Mucosa of stomach (tissue), 1 donor: ENCODE results near the gene IGSF9.

Experiments used
- H3K27me3 ChIP-seq: one replicate; pipeline ENCODE4 v1.7.0; 2013; ENCODE audit warnings: mild to moderate bottlenecking, low read length; ENCODE audit not compliant: control insufficient read depth, insufficient read depth
- H3K36me3 ChIP-seq: one replicate; pipeline ENCODE4 v1.7.0; 2013; ENCODE audit warnings: low read length; ENCODE audit not compliant: control insufficient read depth, insufficient read depth
- H3K4me1 ChIP-seq: one replicate; pipeline ENCODE4 v1.7.0; 2013; ENCODE audit warnings: mild to moderate bottlenecking, low read length; ENCODE audit not compliant: control insufficient read depth, insufficient read depth
- H3K4me3 ChIP-seq: one replicate; pipeline ENCODE4 v1.7.0; 2013; ENCODE audit warnings: low read length
- H3K9ac ChIP-seq: one replicate; pipeline ENCODE4 v1.7.0; 2013; ENCODE audit warnings: mild to moderate bottlenecking, low read length, moderate library complexity
- H3K9me3 ChIP-seq: one replicate; pipeline ENCODE4 v1.7.0; 2013; ENCODE audit warnings: mild to moderate bottlenecking, low read length, moderate library complexity; ENCODE audit not compliant: control insufficient read depth
- donor health status: Pancreatic carcinoma.

Gene IGSF9

DNA sequence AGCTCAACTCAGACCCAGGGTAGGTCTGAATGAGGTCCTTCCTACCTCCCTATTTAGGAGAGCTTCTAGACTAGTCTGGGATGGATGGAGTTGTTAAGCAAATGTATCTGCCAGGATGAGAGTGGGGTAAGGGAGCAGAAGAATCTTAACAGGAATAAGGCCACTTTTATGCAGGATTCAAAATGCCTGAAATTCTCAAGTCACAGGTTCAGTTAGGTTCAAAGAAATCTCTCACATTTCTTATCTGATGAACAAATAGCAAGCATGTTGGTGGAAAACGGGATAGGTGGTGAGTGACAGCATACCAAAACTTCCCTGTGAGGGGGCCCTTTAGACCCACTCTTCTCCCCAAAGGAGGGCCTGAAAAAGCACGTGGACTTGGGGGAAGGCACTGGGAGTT is 5.6 kb upstream of the IGSF9 start:
- Histone ChIP-seq H3K4me3 (no peak overlapping the region), H3K9me3 (no peaks in the 10 kb centered on the region), H3K4me1 (peaks cover 42% of the 10 kb centered on the region), H3K27me3 (no peaks in the 10 kb centered on the region), H3K9ac (no peak overlapping the region), H3K36me3 (no peaks in the 10 kb centered on the region)

DNA sequence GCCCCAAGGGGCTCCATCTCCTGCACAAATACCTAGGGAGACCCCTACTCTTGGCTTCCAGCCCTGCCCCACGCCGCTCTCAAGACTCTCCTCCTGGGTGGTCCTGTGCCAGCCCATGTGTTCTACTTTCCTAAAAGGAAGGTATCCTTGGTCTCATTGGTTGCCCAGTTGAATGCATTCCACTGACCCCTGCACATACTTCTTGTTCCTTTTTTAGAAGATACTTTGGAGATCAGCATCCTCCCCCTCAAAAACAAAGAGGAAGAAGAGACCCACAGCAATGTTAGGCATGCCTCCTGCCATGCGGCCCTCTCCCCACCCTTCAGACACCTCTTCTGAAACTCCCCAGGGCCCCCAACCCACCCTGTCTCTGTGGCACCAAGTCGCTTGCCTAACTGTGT is 4.6 kb upstream of the IGSF9 start:
- Histone ChIP-seq H3K9me3 (no peaks in the 10 kb centered on the region), H3K9ac (no peak overlapping the region), H3K27me3 (peaks cover 3% of the 10 kb centered on the region), H3K4me1 (peaks cover 44% of the 10 kb centered on the region), H3K4me3 (no peak overlapping the region), H3K36me3 (no peaks in the 10 kb centered on the region)

DNA sequence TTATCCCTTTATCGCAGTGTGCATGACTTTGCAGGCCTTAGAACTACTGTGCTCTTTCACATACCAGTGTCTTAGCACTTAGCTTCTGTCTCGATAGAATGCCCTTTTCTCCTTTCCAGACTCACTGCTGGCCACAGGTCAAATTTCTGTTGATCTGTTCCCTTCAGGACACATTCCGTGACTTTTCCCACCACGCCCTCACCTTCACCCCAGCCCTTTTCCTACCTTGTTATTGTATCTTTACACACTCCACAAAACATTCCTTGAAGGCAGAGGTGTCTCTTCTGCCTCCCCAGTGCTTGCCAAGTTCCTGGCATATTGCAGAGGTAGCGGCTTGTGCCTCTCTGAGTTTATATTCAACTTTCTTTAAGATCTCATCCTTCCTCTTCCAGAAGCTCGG is 3.7 kb upstream of the IGSF9 start:
- Histone ChIP-seq H3K27me3 (peaks cover 3% of the 10 kb centered on the region), H3K4me1 (peaks cover 44% of the 10 kb centered on the region), H3K4me3 (no peak overlapping the region), H3K9ac (no peak overlapping the region), H3K36me3 (no peaks in the 10 kb centered on the region), H3K9me3 (no peaks in the 10 kb centered on the region)

DNA sequence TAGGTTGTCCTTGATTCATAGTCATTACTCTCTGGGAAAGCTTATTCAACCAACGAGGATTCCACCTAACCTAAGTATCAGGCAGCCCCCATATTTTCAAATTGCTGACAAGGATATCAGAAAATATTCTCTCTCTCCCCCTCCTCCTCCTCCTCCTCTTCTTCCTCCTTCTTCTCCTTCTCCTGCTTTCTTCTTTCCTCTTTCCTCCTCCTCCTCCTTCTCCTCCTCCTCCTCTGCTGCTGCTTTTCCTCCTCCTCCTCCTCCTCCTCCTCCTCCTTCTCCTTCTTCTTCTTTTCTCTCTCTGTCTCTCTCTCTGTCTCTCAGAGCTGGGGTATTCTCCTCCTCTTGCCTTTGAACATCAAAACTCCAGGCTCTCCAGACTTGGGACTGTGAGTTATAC is 2.5 kb upstream of the IGSF9 start:
- H3K9ac ChIP-seq: no peak overlapping the region
- no peaks in the 10 kb centered on the region for H3K36me3 ChIP-seq
- H3K9me3 ChIP-seq: no peaks in the 10 kb centered on the region
- H3K4me1 ChIP-seq: peaks cover 51% of the 10 kb centered on the region
- no peak overlapping the region for H3K4me3 ChIP-seq
- H3K27me3 ChIP-seq: peaks cover 3% of the 10 kb centered on the region

DNA sequence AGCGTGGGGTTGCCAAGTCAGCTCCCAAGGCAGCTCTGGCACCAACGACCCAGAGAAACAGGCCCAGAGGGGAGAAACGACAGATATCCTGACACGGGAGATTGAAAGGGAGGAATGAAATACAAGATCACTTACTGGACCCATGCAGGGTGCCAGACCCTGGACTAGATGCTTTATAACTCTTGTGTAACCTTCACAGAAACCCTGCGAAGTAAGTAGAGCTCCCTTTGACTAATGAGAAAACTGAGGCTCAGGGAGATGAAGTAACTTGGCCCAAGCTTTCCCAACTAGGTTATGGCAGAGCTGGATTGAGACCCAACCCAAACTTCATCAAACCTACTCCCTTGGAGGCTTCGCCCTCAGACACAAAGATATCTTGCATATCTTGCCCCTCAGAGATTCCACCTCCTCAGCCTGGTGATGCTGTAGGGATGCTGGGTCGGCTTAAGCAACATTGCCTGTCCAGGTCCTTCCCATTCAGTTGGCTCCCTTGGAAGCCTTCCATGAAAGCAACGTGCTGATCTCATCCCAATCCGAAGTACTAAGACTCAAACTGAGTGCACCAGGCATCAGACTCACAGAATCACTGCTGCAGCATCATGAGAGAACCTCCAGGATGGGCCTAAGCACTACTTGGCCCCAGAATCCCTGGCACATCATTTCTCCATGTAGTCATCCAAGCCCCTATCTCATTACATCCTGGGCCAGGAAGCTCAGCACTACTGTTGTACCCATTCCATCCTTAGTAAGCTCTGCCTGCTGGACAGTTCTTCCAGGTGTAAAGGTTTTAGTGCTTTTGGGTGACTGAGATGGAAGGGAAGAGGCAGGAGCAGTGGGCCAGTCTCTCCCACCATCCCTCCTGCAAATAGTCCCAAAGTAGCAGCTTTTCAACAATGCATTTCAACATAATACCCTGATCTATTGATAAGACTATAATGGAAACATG is 1.1 kb upstream of the IGSF9 start:
- H3K9me3 ChIP-seq: no peaks in the 10 kb centered on the region
- peaks cover 66% of the 10 kb centered on the region for H3K4me1 ChIP-seq
- peaks cover 3% of the 10 kb centered on the region for H3K27me3 ChIP-seq
- H3K9ac ChIP-seq: peak overlapping the region; percentile 67
- no peaks in the 10 kb centered on the region for H3K36me3 ChIP-seq
- H3K4me3 ChIP-seq: peak overlapping the region; percentile 15

DNA sequence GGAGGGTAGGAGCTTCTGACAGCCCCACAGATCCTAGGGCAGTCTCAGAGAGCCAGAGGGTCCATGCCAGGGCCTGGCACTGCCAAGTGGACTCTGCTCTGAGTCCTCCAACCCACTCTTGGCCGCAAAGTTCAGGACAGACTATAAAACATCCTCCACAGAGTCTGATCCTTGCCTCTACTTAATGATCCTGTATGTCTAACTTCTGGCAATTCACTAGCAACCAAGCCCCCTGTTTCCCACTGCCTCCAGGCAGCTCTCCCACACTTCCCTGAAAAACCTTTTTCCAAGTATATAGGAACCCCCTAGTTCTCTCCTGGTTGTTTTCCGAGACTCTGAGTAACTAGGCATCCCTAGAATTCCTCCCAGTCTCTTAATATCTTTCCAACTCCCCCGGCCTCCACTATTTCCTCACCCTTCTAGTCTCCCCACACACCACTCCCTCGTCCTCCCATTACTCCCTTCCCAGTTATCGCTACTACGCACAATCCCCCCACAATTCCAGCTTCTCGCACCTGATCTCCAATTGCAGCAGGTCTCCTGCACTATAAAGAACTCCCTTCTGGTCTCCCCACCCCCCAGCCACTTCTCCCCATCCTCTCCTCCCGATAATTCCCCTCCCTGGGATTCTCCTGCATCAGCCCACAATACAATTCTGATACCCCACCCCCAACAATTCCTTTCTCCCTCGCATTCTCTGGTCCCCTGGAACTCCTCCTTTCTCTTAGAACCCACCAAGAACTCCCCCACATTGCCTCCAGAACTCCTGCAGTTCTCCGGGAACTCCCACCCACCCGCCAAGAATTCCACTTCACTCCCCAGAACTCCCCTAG is 574 bp downstream of the IGSF9 start:
- H3K4me3 ChIP-seq: peak overlapping the region; percentile 54
- no peaks in the 10 kb centered on the region for H3K36me3 ChIP-seq
- H3K9me3 ChIP-seq: no peaks in the 10 kb centered on the region
- H3K9ac ChIP-seq: peak overlapping the region; percentile 67
- H3K27me3 ChIP-seq: peaks cover 3% of the 10 kb centered on the region
- H3K4me1 ChIP-seq: peaks cover 81% of the 10 kb centered on the region

DNA sequence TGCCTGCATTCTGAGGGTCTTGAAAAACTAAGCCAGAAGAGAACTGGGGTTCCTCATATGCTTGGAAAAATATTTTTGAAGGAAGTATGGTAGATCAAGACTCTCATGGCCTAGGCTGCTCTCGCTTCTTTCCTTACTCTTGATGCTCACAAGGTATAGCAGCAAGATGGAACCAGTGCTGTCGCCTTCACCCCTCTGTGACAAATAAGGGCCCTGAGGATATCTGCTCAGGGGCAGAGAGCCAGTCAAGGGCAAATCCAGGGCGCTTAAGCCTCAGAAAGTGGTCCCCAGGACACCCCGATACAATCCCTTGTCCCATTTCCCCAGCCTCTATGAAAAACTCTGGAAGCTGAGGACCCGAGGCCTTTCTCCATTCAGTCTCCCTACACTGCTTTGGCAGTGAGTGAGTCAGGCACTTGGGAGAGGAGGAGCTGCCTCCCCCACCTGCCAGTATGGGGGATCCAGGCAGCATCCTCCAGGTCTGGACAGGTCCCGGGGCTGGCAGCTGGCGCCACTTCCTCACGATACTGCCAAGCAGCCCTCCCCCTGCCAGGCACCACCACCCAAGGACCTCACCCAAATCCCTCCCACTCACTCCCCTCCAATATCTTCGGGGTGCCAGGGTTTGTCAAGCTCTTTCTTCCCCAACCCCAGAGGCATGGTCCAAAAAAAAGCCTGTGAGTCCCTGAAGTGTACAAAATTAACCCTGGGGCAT is 1.3 kb downstream of the IGSF9 start:
- Histone ChIP-seq H3K36me3 (no peaks in the 10 kb centered on the region), H3K27me3 (peaks cover 3% of the 10 kb centered on the region), H3K4me1 (peaks cover 79% of the 10 kb centered on the region), H3K4me3 (peak overlapping the region; percentile 25), H3K9me3 (no peaks in the 10 kb centered on the region), H3K9ac (peak overlapping the region; percentile 67)

DNA sequence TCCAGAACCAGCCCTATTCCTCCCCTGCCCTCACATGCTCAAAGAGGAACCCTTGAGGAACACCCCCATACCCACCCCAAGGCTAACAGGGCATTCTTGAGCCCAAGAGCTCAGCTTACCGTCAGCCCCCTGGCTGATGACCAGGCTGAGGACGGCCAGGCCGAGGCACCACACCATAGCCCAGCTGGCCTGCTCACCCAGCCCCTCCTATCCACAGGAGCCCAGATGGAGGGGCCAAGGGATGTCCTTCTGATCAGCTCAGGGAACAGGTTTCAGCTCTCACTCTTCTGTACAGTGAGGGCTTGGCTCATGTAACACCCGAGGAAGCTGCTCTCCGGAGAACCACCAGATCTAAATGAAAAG is 2.2 kb downstream of the IGSF9 start:
- peaks cover 79% of the 10 kb centered on the region for H3K4me1 ChIP-seq
- H3K9ac ChIP-seq: peak overlapping the region; percentile 67
- H3K4me3 ChIP-seq: no peak overlapping the region
- H3K27me3 ChIP-seq: peaks cover 3% of the 10 kb centered on the region
- H3K36me3 ChIP-seq: no peaks in the 10 kb centered on the region
- H3K9me3 ChIP-seq: no peaks in the 10 kb centered on the region

DNA sequence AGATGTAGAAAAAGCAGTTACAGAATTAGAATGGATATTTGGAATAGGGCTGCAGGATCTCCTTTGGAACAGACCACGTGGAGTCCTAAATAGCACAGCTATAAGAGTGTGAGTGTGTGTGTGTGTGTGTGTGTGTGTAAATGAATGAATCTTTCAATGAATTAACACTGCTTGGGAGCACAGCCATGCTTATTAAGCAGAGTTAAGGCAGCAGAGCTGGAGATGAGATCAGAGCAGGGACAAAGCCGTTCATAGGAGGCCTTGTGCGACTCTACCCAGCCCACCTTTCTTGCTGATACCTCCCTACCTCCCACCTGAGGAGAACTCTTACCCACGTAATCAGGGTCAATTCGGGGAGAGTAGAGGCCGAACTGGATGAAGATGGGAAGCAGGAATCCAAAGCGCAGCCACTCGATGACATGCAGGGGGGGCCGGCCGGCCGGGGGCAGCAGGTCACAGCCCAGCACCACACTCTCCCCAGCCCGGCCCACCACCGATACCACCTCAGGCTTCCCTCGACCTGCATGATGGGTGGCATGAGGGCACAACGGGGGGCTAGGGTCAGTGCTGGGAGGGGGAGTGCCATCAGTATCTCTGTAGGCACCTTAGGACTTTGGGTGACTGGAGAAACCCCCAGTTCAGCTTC is 2.7 kb downstream of the IGSF9 start:
- Histone ChIP-seq H3K9me3 (no peaks in the 10 kb centered on the region), H3K27me3 (peaks cover 3% of the 10 kb centered on the region), H3K9ac (peak overlapping the region; percentile 67), H3K4me1 (peaks cover 79% of the 10 kb centered on the region), H3K4me3 (no peak overlapping the region), H3K36me3 (no peaks in the 10 kb centered on the region)

DNA sequence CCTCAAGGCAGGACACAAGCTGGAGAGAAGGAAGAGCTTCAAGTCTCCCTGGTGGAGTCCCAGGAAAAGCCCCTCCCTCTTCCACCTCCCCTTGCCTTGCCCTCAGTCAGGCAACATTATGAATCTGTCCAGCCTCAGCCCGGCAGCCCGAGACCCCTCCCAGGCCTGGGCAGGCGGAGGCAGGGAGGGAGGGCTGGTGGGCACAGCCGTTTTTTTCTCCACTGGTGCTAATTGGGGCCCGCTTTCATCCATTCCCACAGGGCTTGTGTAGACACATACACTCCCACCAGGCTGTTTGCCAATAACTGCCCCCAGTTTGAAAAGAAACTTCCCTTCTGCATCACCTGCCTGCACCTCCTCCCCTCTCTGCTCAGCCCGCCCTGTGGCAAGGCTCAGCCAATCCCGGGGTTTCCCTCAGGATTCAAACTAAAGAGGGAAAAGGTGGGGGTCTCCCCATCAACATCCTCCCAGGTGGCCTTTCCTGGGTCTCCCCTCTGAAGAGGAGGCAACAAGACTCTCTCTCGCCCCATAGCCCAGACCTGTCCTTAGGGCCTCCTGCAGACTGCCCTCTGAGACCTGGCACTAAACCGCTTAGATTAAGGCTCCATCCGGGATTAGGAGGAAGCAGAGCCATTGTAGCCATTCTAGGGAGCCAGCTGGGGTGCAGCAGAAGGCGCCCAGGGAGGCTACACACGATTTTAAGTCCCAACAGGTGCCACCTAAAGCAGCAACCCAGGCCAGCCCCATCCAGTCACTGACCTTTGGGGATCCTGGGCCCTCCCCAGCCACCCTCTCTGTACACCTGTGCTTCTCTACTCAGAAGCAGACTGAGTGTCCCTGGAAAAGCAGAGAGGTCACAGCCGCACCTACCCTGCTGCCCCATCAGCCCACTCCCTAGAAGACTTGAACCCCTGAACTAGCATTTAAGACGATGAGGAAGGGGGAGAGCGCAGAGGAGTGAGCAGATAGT is 3.5 kb downstream of the IGSF9 start:
- peak overlapping the region; percentile 18 for H3K9ac ChIP-seq
- H3K27me3 ChIP-seq: peaks cover 3% of the 10 kb centered on the region
- H3K9me3 ChIP-seq: no peaks in the 10 kb centered on the region
- H3K36me3 ChIP-seq: no peaks in the 10 kb centered on the region
- H3K4me3 ChIP-seq: no peak overlapping the region
- H3K4me1 ChIP-seq: peaks cover 85% of the 10 kb centered on the region

DNA sequence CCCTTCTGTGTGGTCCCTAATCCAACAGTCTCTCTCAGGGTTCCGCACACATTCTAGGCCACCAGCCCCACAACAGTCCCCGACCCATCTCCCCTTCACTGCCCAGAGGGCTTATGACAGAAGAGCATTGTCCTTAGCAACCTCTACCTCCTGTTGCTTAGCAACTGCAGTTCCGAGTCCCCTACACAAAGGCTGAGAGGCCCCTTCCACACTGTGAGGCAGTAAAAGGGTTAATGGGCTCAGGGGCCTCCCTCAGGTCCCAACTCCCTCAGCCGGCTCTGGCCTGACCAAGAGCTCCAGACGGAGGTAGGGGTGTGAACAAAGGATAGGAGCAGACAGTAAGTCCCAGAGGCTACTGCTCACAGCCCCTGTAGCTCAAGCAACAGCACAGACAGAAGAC is 4.3 kb downstream of the IGSF9 start:
- no peak overlapping the region for H3K9ac ChIP-seq
- H3K36me3 ChIP-seq: no peaks in the 10 kb centered on the region
- peaks cover 83% of the 10 kb centered on the region for H3K4me1 ChIP-seq
- H3K27me3 ChIP-seq: peaks cover 3% of the 10 kb centered on the region
- H3K9me3 ChIP-seq: no peaks in the 10 kb centered on the region
- H3K4me3 ChIP-seq: no peak overlapping the region
